ENCODE measurements around the gene WWOX. TPM values are rescaled to one million over a fixed set of nuclear protein-coding genes. Genes with fewer than 3 reads are reported as not detected.

WWOX gene
- total RNA-seq, 6 donors from 2014 or later: 18.7 to 167 (median 31.0) TPM

- H3K27me3 ChIP-seq: no peaks in the 10 kb centered on the region
- no peak for ATAC-seq (ENCODE audit: low FRiP score in 2 of 2)
- TF ChIP-seq POLR2A (IDR thresholded peaks at IDR 0.05) (no peak), EP300 (IDR thresholded peaks at IDR 0.05) (no peak), CTCF (IDR thresholded peaks at IDR 0.05) (no peak), POLR2AphosphoS5 (IDR thresholded peaks at IDR 0.05) (no peak)
- 94 to 99% methylated on average over 7 of the region's 7 CpGs for WGBS, 2 donors
- no peaks in the 10 kb centered on the region for H3K36me3 ChIP-seq
- H3K4me3 ChIP-seq: no peak overlapping the region
- H3K9me3 ChIP-seq: no peaks in the 10 kb centered on the region
- DNase-seq: no peak
- peak overlapping the region in 2 of 4 donors; percentile 1 to 37 for H3K27ac ChIP-seq
- peaks cover 0 to 7% (median 5%) of the 10 kb centered on the region in 4 donors for H3K4me1 ChIP-seq
Observed at GRCh38 chr16:78212674-78213073, 113.2 kb downstream of the WWOX start.

GRCh38 chr16:78213751-78214150, 114.3 kb downstream of the WWOX start:
- H3K36me3 ChIP-seq: no peaks in the 10 kb centered on the region
- DNase-seq: peak in 1 of 2 donors; percentile 56
- no peaks in the 10 kb centered on the region for H3K27me3 ChIP-seq
- TF ChIP-seq CTCF (IDR thresholded peaks at IDR 0.05): no peak
- no peak for TF ChIP-seq EP300 (IDR thresholded peaks at IDR 0.05)
- no peak for TF ChIP-seq POLR2A (IDR thresholded peaks at IDR 0.05)
- no peak for TF ChIP-seq POLR2AphosphoS5 (IDR thresholded peaks at IDR 0.05)
- peak in 1 of 2 donors; percentile 11 for ATAC-seq (ENCODE audit: low FRiP score in 2 of 2)
- H3K27ac ChIP-seq: no peak overlapping the region
- 78 to 87% methylated on average over 1 to 7 of the region's 7 CpGs for WGBS, 2 donors
- no peak overlapping the region for H3K4me3 ChIP-seq
- H3K4me1 ChIP-seq: peaks cover 0 to 7% (median 5%) of the 10 kb centered on the region in 4 donors
- H3K9me3 ChIP-seq: no peaks in the 10 kb centered on the region

- no peak for DNase-seq
- no peaks in the 10 kb centered on the region for H3K9me3 ChIP-seq
- peaks cover 0 to 7% (median 4%) of the 10 kb centered on the region in 4 donors for H3K4me1 ChIP-seq
- H3K4me3 ChIP-seq: no peak overlapping the region
- TF ChIP-seq POLR2A (IDR thresholded peaks at IDR 0.05): no peak
- no peak for TF ChIP-seq POLR2AphosphoS5 (IDR thresholded peaks at IDR 0.05)
- TF ChIP-seq EP300 (IDR thresholded peaks at IDR 0.05): no peak
- TF ChIP-seq CTCF (IDR thresholded peaks at IDR 0.05): no peak
- WGBS, 2 donors: 94 to 96% methylated on average over 9 of the region's 9 CpGs
- no peaks in the 10 kb centered on the region for H3K27me3 ChIP-seq
- ATAC-seq (ENCODE audit: low FRiP score in 2 of 2): no peak
- no peak overlapping the region for H3K27ac ChIP-seq
- H3K36me3 ChIP-seq: no peaks in the 10 kb centered on the region
Observed at GRCh38 chr16:78215222-78215621, 115.8 kb downstream of the WWOX start.

- Histone ChIP-seq H3K4me3 (no peak overlapping the region), H3K27me3 (no peaks in the 10 kb centered on the region), H3K9me3 (no peaks in the 10 kb centered on the region), H3K27ac (no peak overlapping the region), H3K4me1 (peaks cover 0 to 3% (median 0%) of the 10 kb centered on the region in 4 donors), H3K36me3 (no peaks in the 10 kb centered on the region)
- TF ChIP-seq EP300 (IDR thresholded peaks at IDR 0.05) (no peak), POLR2AphosphoS5 (IDR thresholded peaks at IDR 0.05) (no peak), CTCF (IDR thresholded peaks at IDR 0.05) (no peak), POLR2A (IDR thresholded peaks at IDR 0.05) (no peak)
- 92% methylated on average over 4 of the region's 4 CpGs for WGBS, 2 donors
- DNase-seq (no peak), ATAC-seq (ENCODE audit: low FRiP score in 2 of 2) (no peak)
Observed at GRCh38 chr16:78216166-78216745, 116.8 kb downstream of the WWOX start.

- no peak for DNase-seq
- no peak overlapping the region for H3K4me3 ChIP-seq
- WGBS, 2 donors: 83 to 84% methylated on average over 7 of the region's 7 CpGs
- no peak overlapping the region for H3K27ac ChIP-seq
- ATAC-seq (ENCODE audit: low FRiP score in 2 of 2): no peak
- peaks cover 0 to 2% (median 0%) of the 10 kb centered on the region in 4 donors for H3K4me1 ChIP-seq
- no peaks in the 10 kb centered on the region for H3K27me3 ChIP-seq
- H3K9me3 ChIP-seq: no peaks in the 10 kb centered on the region
- no peak for TF ChIP-seq POLR2A (IDR thresholded peaks at IDR 0.05)
- TF ChIP-seq CTCF (IDR thresholded peaks at IDR 0.05): no peak
- H3K36me3 ChIP-seq: no peaks in the 10 kb centered on the region
Observed at GRCh38 chr16:78217276-78217675, 117.8 kb downstream of the WWOX start.
